ENCODE data around the gene NBPF3.

DNA sequence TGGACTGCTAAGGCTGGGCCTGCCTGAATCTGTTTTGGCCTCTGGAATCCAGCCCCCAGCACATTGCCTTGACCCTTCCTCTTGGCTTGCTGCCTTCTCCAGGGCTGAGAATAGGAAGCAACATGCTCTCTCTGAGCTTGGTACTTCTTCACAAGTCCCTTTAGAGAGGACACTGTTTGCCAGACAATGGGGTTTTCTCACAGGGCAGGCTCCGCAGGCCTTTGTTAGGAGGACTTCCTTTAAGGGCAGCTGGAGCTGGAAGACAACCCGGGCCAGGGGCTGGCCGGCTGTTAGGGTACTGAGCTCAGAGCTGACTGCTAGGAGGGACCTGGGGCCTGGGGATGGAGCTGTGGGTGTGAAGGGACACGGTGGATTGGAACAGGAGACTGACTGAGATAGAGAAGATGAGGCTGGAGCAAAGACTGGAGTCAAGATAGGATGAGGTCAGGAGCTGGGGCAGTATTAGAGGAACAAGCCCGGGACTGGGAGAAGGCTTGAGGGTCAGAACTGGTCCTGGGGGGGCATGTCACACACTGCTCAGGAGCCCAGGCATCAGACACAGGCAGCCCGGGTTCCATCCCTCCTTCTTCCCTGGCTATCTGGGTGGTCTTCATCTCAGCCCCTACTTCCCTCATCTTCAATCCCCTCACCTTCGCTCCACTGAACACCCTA is 63.9 kb downstream of the NBPF3 start:
- TF ChIP-seq, protein P1, sequence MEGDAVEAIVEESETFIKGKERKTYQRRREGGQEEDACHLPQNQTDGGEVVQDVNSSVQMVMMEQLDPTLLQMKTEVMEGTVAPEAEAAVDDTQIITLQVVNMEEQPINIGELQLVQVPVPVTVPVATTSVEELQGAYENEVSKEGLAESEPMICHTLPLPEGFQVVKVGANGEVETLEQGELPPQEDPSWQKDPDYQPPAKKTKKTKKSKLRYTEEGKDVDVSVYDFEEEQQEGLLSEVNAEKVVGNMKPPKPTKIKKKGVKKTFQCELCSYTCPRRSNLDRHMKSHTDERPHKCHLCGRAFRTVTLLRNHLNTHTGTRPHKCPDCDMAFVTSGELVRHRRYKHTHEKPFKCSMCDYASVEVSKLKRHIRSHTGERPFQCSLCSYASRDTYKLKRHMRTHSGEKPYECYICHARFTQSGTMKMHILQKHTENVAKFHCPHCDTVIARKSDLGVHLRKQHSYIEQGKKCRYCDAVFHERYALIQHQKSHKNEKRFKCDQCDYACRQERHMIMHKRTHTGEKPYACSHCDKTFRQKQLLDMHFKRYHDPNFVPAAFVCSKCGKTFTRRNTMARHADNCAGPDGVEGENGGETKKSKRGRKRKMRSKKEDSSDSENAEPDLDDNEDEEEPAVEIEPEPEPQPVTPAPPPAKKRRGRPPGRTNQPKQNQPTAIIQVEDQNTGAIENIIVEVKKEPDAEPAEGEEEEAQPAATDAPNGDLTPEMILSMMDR (IDR thresholded peaks at IDR 0.05) = no peak
- no peak for TF ChIP-seq POLR2A (IDR thresholded peaks at IDR 0.05)
